HG03064 (cell line): Measurements from ENCODE around the gene PLEKHH2.

Experiments used
- ATAC-seq: cut with Tn5 transposase; IDR thresholded peaks from one replicate; pipeline ENCODE4 v1.9.1; 2021; ENCODE audit warnings: low read depth; ENCODE audit not compliant: unreplicated experiment

The PLEKHH2 gene

DNA sequence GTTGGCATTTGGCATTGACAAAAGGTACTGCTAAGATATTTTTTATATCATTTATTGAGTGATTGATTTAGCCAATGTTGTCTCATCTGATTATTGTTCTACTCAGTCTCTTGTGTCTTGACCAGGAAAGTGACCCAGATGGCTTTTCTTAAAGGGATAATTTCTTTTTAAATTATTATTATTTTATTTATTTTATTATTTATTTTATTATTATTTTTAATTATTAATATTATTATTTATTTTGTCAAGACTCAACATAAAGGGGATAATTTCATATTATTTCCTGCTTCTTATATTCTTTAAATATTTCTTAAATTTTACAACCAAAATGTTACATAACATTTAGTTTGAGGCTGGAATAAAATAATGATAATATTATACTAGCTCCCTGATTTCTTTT is 163.8 kb downstream of the PLEKHH2 start:
- ATAC-seq = no peak

DNA sequence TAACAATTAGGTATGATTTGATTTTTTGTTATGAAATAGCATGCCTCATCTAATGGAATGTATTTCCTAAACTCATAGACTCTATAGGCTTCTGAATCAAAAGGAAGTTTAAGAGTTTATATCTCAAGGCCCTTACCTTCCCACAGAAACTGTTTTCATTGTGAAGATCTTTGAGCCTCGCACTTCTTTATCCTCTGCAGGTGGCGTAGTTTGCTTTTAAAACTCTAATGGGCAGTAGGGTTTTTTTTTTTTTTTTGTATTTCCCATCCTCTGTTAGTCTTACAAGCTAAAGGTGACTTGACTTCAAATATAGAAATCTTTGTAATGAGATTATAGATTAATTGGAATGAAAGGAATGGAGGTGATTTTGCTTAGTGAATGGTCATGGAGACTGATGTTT is 165.1 kb downstream of the PLEKHH2 start:
- ATAC-seq = no peak

DNA sequence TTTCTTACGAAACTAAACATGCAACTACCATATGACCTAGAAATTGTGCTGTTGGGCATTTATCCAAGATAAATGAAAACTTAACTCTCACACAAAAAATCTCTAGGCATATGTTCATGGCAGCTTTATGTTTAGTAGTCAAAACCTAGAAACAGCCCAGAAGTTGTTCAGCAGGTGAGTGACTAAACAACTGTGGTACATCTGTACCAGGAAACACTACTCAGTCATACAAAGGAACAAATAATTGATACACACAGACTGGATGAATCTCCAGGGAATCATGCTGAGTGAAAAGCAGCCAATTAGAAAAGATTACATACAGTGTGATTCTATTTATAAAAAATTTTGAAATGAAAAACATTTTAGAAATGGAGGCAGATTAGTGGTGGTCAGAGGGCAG is 166.1 kb downstream of the PLEKHH2 start:
- ATAC-seq = no peak

DNA sequence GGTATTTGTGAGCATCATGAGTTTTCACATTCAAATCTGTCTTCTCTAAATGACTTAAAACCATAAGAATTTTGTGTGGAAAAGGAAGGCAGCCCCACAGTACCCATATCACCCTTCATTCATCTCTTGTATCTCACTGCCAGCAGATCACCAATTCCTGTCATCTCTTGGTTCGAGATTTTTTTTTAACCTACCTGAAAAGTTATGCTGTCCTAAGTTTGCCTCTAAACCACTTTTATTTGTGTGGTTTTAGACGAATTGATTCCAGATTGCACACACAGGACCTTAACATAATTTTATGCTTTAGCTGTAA is 169.6 kb downstream of the PLEKHH2 start:
- no peak for ATAC-seq

DNA sequence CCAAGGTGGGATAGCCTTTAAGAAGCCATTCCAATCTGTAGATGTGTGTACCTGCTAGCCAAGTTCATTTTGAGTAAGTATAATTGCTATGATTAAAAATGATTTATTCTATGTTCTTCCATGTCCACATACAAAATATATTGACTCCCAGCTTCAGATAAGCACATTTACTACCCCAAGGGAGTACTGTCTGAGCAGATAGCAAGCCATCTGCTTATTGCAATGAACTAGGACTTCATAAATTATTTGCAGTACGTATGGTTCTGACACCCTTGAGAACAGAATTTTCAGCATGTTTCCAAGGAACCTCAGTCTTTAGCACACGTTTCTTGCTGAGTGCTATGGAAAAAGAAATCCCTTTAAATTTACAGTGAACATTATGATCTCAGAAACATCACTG is 173.4 kb downstream of the PLEKHH2 start:
- no peak for ATAC-seq

DNA sequence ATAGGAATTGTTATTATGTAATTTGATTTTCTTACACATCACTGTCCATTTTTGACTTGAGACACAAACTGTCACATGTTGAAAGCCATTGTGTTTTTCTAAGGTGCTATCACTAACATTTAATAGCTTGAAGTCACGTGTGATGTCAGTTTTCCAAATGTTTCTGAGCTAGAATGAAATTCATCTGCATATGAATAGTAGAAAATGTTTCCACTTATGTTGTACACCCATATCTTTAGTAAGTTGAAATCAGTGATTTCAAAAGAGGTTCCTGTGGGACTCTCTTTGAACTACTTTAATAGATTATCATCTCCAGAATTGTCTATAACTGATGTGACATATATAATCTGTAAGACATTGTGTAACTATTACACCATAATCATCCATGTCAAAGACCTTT is 173.8 kb downstream of the PLEKHH2 start:
- ATAC-seq = no peak

DNA sequence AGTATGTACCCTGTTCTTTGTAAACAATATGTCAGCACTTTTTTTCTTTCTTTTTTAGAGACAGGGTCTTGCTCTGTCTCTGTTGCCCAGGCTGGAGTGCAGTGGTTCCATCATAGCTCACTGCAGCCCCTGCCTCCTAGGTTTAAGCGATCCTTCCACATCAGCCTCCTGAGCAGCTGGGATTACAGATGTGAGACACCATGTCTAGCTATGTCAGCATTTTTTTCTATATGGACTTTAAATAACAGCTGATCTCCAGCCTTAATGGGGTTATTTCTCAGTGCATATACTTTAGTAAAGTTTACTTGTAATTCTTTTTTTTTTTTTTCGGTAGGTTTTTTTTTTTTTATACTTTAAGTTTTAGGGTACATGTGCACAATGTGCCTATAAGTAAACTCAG is 174.9 kb downstream of the PLEKHH2 start:
- ATAC-seq = no peak

DNA sequence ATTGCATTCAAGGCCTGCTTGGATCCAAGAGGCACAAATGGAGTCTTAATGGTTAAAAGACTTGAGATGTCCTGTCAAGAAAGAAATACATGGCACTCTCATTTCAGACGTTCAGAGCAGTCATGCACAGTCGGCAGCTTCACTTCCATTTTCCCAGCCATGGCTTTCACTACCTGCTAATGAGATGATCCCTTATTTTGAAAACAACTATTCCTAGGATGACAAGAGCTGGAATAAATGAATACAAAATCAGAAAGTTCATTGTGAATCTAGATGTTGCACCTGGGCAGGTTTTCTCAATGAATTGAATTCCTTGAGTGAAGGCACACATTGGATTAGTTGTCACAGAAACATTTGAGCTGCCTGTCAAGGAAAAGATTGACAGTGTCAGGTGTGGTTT is 175.9 kb downstream of the PLEKHH2 start:
- no peak for ATAC-seq

DNA sequence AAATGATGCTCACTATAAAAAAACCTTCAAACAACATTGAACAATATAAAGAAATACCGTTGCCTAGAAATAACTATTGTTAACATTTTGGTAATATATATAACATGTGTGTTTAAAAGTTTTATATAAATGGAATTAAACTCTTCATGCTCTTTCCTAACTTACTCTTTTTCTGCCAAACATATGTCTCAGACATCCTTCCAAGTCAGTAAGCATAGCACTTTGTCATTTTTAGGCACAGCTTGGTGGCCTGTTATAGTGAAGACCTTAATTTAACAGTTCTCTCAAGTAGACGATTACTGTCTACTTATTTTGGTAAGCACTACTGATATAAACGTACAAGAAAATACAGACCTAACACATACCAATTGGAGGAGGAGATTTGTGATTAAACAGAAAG is 177.7 kb downstream of the PLEKHH2 start:
- ATAC-seq = no peak
